GM12874 (cell line): ENCODE results near the gene CDR2.

Experiments used
- CTCF ChIP-seq: IDR thresholded peaks from 2 replicates; pipeline ENCODE4 v1.5.1; 2011; ENCODE audit warnings: low read depth, mild to moderate bottlenecking, control low read depth, low read length, moderate library complexity; ENCODE audit not compliant: insufficient read depth

Gene CDR2

GRCh38 chr16:22347100-22347820 is 27.2 kb downstream of the CDR2 start:
- no peak for TF ChIP-seq CTCF

- no peak for TF ChIP-seq CTCF
Observed at GRCh38 chr16:22346483-22346882, 27.9 kb downstream of the CDR2 start.

- TF ChIP-seq CTCF: no peak
Observed at GRCh38 chr16:22342082-22342481, 32.3 kb downstream of the CDR2 start.

- TF ChIP-seq CTCF: no peak
Observed at GRCh38 chr16:22340945-22341344, 33.5 kb downstream of the CDR2 start.

GRCh38 chr16:22337849-22338635 is 36.4 kb downstream of the CDR2 start:
- TF ChIP-seq CTCF: no peak

- no peak for TF ChIP-seq CTCF
Observed at GRCh38 chr16:22337045-22337444, 37.4 kb downstream of the CDR2 start.

- no peak for TF ChIP-seq CTCF
Observed at GRCh38 chr16:22336581-22336980, 37.8 kb downstream of the CDR2 start.
